Activated CD4-positive, alpha-beta memory T cell treated with anti-CD3 and anti-CD28 coated beads for 36 hours (primary cell): ENCODE measurements around the gene MUC6. TPM values are rescaled to one million over a fixed set of nuclear protein-coding genes. Genes with fewer than 3 reads are reported as not detected.

Source experiments
- CTCF ChIA-PET: fragments of 350-600 bp; sonication (Branson Sonifier 250); formaldehyde crosslinking; loops from one replicate; lab custom pipeline; 2021; ENCODE audit warnings: antibody characterized with exemption, inconsistent platforms; lab: Charles Lee
- POLR2A ChIA-PET: fragments of 350-600 bp; sonication (Branson Sonifier 250); formaldehyde crosslinking; loops from one replicate; lab custom pipeline; 2021; ENCODE audit warnings: antibody characterized with exemption; lab: Charles Lee
- DNase-seq: peaks from one replicate; pipeline ENCODE4 v3.0.0-alpha.2; 2020
- H3K27ac Mint-ChIP-seq: one replicate; pipeline ENCODE4 v1.8.0; 2021; ENCODE audit warnings: mixed read lengths
- H3K27me3 Mint-ChIP-seq: one replicate; pipeline ENCODE4 v1.8.0; 2021; ENCODE audit warnings: mixed read lengths
- H3K36me3 Mint-ChIP-seq: one replicate; pipeline ENCODE4 v1.8.0; 2021; ENCODE audit warnings: mixed read lengths
- H3K4me1 Mint-ChIP-seq: one replicate; pipeline ENCODE4 v1.8.0; 2021; ENCODE audit warnings: low read depth, mixed read lengths
- H3K4me3 Mint-ChIP-seq: one replicate; pipeline ENCODE4 v1.8.0; 2021; ENCODE audit warnings: mild to moderate bottlenecking, mixed read lengths
- H3K9me3 Mint-ChIP-seq: one replicate; pipeline ENCODE4 v1.8.0; 2021; ENCODE audit warnings: mixed read lengths
- intact Hi-C: fragments of 100-400 bp; cut with micrococcal nuclease; formaldehyde crosslinking; loops from one replicate; pipeline ENCODE4 v1.15.1; 2023
- total RNA-seq, 2 experiments: library from RNA; stranded (reverse); gene quantifications; one replicate each; pipeline ENCODE4 v1.2.3, GENCODE V29; 2021

MUC6 gene, protein sequence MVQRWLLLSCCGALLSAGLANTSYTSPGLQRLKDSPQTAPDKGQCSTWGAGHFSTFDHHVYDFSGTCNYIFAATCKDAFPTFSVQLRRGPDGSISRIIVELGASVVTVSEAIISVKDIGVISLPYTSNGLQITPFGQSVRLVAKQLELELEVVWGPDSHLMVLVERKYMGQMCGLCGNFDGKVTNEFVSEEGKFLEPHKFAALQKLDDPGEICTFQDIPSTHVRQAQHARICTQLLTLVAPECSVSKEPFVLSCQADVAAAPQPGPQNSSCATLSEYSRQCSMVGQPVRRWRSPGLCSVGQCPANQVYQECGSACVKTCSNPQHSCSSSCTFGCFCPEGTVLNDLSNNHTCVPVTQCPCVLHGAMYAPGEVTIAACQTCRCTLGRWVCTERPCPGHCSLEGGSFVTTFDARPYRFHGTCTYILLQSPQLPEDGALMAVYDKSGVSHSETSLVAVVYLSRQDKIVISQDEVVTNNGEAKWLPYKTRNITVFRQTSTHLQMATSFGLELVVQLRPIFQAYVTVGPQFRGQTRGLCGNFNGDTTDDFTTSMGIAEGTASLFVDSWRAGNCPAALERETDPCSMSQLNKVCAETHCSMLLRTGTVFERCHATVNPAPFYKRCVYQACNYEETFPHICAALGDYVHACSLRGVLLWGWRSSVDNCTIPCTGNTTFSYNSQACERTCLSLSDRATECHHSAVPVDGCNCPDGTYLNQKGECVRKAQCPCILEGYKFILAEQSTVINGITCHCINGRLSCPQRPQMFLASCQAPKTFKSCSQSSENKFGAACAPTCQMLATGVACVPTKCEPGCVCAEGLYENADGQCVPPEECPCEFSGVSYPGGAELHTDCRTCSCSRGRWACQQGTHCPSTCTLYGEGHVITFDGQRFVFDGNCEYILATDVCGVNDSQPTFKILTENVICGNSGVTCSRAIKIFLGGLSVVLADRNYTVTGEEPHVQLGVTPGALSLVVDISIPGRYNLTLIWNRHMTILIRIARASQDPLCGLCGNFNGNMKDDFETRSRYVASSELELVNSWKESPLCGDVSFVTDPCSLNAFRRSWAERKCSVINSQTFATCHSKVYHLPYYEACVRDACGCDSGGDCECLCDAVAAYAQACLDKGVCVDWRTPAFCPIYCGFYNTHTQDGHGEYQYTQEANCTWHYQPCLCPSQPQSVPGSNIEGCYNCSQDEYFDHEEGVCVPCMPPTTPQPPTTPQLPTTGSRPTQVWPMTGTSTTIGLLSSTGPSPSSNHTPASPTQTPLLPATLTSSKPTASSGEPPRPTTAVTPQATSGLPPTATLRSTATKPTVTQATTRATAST (N-terminal part only)
- total RNA-seq: not detected

DNA sequence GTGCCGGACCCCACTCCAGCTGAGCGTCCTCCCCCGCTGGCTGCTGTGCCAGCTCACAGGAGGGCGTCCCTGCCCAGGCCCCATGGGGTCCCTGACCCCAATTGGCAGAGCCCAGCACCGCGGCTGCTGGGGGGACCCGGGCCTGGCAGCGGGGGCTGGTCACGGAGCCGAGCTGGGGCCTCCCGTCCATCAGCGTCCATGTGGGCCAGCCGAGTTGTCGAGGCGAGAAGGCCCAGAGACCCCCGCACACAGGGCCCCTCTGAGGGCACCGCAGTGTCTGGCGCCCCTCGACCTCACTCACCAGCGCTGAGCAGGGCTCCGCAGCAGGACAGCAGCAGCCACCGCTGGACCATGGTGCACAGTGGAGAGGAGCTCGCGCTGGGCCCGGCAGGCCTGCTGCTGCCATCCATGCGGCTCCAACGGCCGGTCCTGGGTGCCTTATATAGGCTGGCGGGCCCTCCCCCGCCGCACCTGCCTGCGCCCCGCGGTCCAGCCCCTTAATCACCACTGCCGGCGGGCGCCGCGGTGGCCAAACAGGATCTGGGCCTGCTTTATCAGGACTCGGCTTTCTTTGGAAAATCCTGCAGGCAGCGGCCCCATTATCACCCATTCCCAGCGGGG, at the start of gene MUC6:
MUC6 (minus strand) TSS at position 416 of the 621 bp plus-strand sequence; CDS start at position 353, 63 bp downstream.
- Mint-ChIP-seq H3K27ac (no peak within 1 kb of the TSS), H3K27me3 (no peaks in the 10 kb centered on the region), H3K36me3 (no peaks in the 10 kb centered on the region), H3K9me3 (peaks cover 6% of the 10 kb centered on the region), H3K4me1 (no peaks in the 10 kb centered on the region), H3K4me3 (no peak within 1 kb of the TSS)
- no peak for DNase-seq
- POLR2A ChIA-PET: no interaction called here
- CTCF ChIA-PET: no interaction called here
- intact Hi-C loops: no loop called here

DNA sequence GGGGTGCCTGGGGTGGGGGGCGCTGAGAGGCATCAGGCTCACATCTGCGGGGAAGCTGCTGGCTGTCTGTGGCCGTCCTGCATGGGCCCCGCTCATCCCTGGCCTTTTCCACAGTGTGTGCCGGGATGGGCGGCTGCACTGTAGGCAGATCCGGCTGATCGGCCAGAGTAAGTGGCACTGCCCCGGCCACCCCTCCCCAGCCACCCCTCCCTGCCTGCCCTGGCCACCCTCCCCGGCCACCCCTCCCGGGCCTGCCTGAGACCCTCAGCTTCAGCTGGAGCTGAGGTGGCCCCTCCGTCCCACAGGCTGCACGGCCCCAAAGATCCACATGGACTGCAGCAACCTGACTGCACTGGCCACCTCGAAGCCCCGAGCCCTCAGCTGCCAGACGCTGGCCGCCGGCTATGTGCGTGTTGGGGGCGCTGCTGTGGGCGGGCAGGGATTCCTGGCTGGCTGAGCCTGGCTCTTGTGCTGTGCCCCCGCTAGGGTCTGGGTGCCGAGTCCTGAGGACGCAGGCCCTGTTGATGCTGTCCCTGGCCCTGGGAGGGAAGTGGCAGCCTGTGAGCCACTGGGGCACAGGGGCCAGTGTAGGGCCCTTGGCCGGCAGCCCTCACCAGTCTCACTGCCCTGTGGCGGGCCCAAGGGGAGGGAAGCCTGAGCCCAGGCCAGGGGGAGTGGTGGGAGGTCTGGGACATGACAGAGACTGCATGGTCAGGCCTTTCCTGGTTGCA, 49.1 kb upstream of the MUC6 start:
- ChIA-PET CTCF (no interaction called here), POLR2A (no interaction called here)
- intact Hi-C loops: no loop called here
- Mint-ChIP-seq H3K4me1 (no peaks in the 10 kb centered on the region), H3K27me3 (no peaks in the 10 kb centered on the region), H3K4me3 (no peak overlapping the region), H3K27ac (no peak overlapping the region), H3K36me3 (no peaks in the 10 kb centered on the region), H3K9me3 (no peaks in the 10 kb centered on the region)
- no peak for DNase-seq

DNA sequence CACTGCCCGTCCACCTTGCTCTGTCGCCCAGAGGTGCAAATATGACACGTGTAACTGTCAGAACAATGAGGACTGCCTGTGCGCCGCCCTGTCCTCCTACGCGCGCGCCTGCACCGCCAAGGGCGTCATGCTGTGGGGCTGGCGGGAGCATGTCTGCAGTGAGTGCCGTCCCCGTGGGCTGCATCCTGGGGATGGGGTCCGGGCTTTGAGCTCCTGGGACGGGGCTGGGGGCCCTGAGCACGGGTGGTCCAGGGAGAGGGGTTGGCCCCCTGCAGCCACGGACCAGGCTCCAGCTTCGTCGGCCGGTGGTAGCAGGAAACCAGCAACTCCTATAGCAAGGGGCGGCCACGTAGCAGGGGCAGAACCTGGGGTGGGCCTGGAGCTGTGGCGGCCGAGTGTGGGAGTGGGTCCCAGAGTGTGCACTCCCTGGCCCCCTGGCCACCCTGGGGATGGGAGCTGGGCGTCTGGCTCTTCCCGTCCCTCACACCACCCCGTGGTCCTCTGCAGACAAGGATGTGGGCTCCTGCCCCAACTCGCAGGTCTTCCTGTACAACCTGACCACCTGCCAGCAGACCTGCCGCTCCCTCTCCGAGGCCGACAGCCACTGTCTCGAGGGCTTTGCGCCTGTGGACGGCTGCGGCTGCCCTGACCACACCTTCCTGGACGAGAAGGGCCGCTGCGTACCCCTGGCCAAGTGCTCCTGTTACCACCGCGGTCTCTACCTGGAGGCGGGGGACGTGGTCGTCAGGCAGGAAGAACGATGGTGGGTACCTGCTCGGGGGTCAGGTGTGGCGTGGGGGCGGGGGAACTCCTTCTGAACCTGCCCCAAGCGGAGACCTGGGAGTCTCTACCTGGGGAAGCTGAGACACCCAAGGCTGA, 48.3 kb upstream of the MUC6 start:
- no peak for DNase-seq
- H3K27me3 Mint-ChIP-seq: no peaks in the 10 kb centered on the region

DNA sequence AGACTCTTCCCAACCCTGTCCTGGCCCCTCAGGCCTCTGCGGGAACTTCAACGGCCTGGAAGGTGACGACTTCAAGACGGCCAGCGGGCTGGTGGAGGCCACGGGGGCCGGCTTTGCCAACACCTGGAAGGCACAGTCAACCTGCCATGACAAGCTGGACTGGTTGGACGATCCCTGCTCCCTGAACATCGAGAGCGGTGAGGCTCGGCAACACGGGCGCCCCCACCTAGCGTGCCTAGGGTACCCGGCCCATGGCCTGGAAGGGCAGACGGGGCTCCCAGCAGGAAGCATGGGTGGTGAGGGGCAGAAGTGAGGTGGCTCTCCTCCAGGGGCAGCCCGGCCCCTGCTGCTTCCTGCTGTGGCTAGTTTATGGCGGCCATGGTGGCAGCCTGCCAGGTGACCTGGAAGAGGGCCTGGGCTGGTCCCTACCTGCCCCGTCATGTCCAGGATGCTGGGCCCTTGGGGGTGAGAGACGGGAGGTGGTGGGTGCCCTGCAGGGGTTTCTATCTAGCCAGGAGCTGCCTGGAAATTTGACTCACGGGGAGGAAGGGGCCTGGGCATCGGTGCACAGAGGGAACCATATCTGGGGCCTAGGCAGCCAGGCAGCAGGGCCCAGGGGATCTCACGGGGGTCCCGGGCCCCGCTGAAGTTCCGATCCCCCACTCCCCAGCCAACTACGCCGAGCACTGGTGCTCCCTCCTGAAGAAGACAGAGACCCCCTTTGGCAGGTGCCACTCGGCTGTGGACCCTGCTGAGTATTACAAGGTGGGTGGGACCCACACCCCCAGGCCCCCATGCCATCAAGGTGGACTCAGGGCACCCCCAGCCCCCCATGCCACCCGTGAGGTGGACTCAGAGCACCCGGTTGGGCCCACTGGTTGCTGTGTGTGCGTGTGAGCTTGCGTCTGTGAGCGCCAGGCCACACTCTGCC, 47.4 kb upstream of the MUC6 start:
- H3K27me3 Mint-ChIP-seq: no peaks in the 10 kb centered on the region
- ChIA-PET POLR2A (no interaction called here), CTCF (no interaction called here)
- H3K4me3 Mint-ChIP-seq: no peak overlapping the region
- H3K27ac Mint-ChIP-seq: no peak overlapping the region
- H3K9me3 Mint-ChIP-seq: no peaks in the 10 kb centered on the region
- no peak for DNase-seq
- no peaks in the 10 kb centered on the region for H3K4me1 Mint-ChIP-seq
- H3K36me3 Mint-ChIP-seq: no peaks in the 10 kb centered on the region
- intact Hi-C loops: no loop called here

More for the DNA sequence above, 48.3 kb upstream of the MUC6 start:
- POLR2A ChIA-PET: no interaction called here
- H3K4me3 Mint-ChIP-seq: no peak overlapping the region
- H3K27ac Mint-ChIP-seq: no peak overlapping the region
- intact Hi-C loops: no loop called here
- H3K9me3 Mint-ChIP-seq: no peaks in the 10 kb centered on the region
- no peaks in the 10 kb centered on the region for H3K4me1 Mint-ChIP-seq
- H3K36me3 Mint-ChIP-seq: no peaks in the 10 kb centered on the region
- CTCF ChIA-PET: no interaction called here

DNA sequence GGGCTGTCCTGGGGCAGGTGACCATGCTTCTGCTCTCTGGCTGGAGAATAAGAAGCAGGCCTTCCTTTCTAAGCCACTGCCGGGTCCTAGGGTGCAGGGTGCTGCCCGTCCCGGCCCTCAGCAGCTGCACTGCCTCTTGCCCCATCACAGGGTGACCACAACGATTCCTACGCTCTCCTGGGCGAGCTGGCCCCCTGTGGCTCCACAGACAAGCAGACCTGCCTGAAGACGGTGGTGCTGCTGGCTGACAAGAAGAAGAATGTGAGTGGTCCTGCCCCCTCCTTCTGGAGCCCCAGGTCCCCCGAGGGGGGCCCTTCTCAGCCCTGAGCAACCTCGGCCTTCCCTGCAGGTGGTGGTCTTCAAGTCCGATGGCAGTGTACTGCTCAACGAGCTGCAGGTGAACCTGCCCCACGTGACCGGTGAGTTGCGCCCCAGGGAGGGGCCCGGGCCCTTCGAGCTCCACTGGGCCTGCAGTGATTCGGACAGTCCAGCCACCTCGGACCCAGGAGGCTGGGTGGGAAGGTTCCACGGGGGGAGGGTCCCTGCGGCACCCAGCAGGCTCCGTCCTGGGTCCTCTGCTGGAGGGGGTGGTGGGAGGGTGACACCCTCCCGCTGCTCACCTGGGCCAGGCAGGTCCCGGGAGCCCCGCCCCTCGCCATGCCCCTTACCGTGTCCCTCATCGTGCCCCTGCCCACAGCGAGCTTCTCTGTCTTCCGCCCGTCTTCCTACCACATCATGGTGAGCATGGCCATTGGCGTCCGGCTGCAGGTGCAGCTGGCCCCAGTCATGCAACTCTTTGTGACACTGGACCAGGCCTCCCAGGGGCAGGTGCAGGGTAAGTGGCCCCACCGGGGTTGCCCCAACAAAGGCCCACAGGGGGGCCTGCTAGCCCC, 46.5 kb upstream of the MUC6 start:
- POLR2A ChIA-PET: no interaction called here
- H3K4me1 Mint-ChIP-seq: no peaks in the 10 kb centered on the region
- no peaks in the 10 kb centered on the region for H3K36me3 Mint-ChIP-seq
- no peaks in the 10 kb centered on the region for H3K27me3 Mint-ChIP-seq
- intact Hi-C loops: no loop called here
- no peaks in the 10 kb centered on the region for H3K9me3 Mint-ChIP-seq
- DNase-seq: peak; percentile 6
- CTCF ChIA-PET: no interaction called here
- no peak overlapping the region for H3K4me3 Mint-ChIP-seq
- H3K27ac Mint-ChIP-seq: no peak overlapping the region

DNA sequence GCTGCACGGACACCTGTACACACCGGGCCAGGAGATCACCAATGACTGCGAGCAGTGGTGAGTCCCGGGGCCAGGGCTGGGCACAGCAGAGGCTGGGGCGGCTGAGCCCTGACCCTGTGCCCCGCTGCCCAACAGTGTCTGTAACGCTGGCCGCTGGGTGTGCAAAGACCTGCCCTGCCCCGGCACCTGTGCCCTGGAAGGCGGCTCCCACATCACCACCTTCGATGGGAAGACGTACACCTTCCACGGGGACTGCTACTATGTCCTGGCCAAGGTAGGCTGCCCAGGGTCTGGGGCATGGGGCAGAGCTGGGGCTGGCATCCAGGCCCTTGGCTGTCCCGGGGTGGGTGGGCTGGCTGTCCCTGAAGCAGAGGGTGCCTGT, 45.8 kb upstream of the MUC6 start:
- no peaks in the 10 kb centered on the region for H3K4me1 Mint-ChIP-seq
- H3K27me3 Mint-ChIP-seq: no peaks in the 10 kb centered on the region
- intact Hi-C loops: no loop called here
- no peak overlapping the region for H3K27ac Mint-ChIP-seq
- DNase-seq: peak; percentile 7
- no peaks in the 10 kb centered on the region for H3K36me3 Mint-ChIP-seq
- H3K4me3 Mint-ChIP-seq: no peak overlapping the region
- ChIA-PET POLR2A (no interaction called here), CTCF (no interaction called here)
- H3K9me3 Mint-ChIP-seq: no peaks in the 10 kb centered on the region

DNA sequence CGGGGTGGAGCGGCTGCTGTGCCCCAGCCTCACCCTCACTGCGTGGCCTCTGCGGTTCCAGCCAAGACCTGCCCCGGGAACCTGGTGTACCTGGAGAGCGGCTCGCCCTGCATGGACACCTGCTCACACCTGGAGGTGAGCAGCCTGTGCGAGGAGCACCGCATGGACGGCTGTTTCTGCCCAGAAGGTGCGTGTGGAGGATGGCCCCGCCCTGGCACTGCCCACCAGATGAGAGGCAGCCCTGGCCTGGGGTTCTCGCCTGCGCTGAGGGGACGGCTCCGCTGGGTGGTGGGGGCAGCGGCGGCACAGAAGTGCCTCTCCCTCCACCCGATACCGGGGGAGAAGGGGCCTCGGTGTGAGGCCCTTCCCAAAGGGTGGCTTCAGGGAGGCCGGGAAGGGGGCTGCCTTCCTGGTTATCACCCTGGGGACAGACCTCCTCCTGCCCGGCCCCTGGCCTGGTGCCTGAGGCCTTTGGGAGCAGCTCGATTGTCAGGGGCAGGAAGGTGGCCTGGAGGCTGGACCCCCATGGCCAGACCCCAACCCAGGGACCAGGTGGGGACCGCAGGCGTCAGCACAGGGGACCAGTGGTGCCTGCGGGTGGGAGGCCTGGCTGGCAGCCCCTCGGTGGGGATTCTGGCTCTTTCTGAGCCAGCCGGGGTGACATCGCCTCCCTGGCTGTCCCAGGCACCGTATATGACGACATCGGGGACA, 45.2 kb upstream of the MUC6 start:
- Mint-ChIP-seq H3K36me3 (no peaks in the 10 kb centered on the region), H3K4me3 (no peak overlapping the region), H3K27ac (no peak overlapping the region), H3K9me3 (no peaks in the 10 kb centered on the region), H3K27me3 (no peaks in the 10 kb centered on the region), H3K4me1 (no peaks in the 10 kb centered on the region)
- CTCF ChIA-PET: no interaction called here
- peak; percentile 5 for DNase-seq
- intact Hi-C loops: no loop called here
- POLR2A ChIA-PET: no interaction called here

DNA sequence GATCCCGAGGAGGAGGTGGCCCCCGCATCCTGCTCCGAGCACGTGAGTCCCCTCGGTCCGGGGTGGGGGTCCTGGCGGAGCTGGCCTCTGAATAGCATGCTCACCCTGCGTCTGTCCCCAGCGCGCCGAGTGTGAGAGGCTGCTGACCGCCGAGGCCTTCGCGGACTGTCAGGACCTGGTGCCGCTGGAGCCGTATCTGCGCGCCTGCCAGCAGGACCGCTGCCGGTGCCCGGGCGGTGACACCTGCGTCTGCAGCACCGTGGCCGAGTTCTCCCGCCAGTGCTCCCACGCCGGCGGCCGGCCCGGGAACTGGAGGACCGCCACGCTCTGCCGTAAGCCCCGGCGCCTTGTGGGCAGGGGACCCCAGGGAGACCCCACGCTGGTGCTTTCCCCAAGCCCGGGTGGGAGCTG, 41.7 kb upstream of the MUC6 start:
- no peak overlapping the region for H3K27ac Mint-ChIP-seq
- ChIA-PET POLR2A (no interaction called here), CTCF (no interaction called here)
- DNase-seq: no peak
- intact Hi-C loops: no loop called here
- H3K9me3 Mint-ChIP-seq: no peaks in the 10 kb centered on the region
- no peaks in the 10 kb centered on the region for H3K4me1 Mint-ChIP-seq
- H3K27me3 Mint-ChIP-seq: no peaks in the 10 kb centered on the region
- no peak overlapping the region for H3K4me3 Mint-ChIP-seq
- no peaks in the 10 kb centered on the region for H3K36me3 Mint-ChIP-seq
